Stimulated activated CD8-positive, alpha-beta memory T cell treated with anti-CD3 and anti-CD28 coated beads, Interleukin-12 subunit alpha, Interleukin-12 subunit beta, amount 100 ng/mL, for 4 hours (primary cell): ENCODE data around the gene MTMR3.

ENCODE experiments used
- DNase-seq: peaks from one replicate; pipeline ENCODE4 v3.0.0-alpha.2; 2020; ENCODE audit warnings: low read depth

MTMR3 gene

DNA sequence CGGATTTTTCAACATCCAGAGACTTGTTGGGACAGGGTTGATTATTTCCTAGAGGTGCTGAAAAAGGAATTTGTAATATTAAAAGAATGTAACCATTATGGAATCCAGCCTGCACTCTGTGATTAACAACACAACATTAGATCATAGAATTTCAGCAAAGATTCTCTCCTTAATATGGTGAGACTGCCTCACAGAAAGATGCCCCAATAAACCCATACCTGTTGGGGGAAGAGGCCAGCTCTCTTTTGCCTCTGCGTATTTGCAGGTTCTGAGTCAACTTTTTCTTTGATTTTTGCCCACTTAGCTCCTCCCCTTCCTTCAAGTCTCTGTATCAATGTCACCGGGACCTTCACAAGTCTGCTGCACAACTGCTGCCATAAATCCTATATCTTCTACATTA lies 12.4 kb upstream of the MTMR3 start:
- no peak for DNase-seq

DNA sequence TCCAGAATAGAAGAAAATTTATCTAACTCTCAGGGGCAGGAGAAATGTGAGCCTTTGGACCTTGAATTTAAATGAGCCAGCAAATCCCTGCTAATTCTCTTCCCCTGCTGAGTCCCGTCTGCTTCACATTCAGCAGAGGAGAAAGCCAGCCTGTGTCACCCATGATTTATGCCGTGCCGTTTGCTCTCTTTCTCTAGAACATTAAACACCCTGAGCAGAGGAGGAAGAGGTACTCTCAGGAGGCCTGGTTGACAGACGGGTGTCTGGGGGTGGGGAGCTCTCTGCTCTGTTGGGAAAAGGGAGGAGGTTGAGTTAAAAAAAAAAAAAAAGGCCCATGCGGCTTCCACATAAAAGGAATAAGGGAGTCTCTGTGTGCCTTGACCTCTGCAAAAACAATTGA lies 11.3 kb upstream of the MTMR3 start:
- DNase-seq, result no peak

DNA sequence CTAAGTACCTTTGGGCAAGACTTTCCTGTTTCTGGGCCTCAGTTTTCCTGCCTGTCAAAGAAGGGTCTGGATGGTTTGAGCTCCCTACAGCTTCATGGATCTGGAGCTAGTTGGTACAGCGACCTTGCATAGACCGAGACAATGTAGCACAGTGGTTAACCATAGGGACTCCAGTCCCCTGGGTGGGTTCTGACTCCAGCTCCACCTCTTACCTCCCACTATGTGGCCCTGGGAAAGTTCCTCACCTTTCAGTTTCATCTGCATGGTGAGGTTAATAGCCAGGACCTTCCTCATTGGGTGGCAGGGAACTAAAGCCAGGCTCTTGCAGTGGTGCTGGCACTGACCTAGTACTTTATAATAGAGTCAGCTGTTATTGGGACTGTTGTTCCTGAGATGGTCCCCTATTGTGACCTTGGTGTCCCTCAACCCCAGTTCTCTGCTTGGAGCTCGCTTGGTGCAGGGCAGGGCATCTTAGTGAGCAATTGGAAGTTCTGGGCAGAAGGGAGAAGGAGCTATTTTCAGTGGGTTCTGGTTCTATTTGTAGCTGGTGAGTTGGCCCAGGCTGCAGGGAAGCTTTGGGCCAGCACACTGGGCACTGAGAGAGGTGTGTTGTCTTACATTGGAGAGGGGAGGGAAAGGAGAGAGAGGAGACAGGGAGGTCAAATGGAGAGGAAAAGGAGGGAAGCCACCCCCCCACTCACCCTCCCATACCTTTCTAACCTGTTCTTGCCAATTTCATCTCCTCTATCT lies 10.7 kb upstream of the MTMR3 start:
- DNase-seq, result no peak

DNA sequence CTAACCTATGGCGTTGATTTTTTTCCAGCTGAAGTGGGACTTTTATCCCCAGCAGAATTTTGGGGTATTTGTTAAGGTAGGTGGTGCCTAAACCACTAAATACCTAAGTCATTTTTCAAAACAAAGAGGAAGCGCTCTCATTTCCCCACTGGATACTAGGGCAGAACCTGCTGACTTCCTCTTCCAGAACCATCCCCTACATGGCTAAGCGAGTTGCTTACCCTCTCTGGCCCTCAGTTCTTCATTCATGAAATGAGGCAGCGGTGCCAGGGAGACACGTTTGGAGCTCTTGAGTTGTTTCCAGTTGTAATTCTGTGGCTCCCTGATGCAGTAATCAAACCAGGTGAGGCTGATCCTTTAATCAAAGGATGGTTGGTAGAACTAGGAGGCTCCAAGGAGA lies 10.0 kb upstream of the MTMR3 start:
- no peak for DNase-seq

DNA sequence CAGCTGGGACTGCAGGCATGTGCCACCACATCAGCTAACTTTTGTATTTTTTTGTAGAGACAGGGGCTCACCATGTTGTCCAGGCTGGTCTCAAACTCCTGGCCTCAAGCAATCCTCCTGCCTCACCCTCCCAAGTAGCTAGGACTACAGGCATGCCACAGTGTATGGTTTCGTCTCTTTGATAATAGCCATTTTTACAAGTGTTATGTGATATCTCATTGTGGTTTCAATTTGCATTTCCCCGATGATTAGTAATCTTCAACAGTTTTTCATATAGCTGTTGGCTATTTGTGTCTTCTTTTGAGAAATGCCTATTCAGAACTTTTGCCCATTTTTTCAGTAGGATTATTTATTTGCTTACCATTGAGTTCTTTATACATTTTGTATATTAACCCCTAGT lies 9.0 kb upstream of the MTMR3 start:
- no peak for DNase-seq

DNA sequence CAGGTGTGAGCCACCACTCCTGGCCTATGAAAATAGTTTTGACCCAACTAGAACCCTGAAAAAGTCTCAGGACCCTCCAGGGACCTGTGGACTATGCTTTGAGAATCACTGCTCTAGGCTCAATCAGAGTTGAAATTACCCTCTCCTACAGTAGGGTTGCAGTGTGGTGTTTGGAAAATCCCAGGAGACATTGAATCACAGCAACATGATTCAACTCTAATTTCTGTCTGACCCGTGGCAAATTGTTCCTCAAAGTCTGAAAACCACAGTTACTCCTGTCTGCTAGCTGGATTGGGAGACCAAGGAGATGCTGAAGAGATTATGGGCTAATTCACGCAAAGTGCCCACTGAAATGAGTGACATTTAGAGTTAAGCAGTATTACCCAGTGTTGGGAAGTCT lies 5.4 kb upstream of the MTMR3 start:
- no peak for DNase-seq

DNA sequence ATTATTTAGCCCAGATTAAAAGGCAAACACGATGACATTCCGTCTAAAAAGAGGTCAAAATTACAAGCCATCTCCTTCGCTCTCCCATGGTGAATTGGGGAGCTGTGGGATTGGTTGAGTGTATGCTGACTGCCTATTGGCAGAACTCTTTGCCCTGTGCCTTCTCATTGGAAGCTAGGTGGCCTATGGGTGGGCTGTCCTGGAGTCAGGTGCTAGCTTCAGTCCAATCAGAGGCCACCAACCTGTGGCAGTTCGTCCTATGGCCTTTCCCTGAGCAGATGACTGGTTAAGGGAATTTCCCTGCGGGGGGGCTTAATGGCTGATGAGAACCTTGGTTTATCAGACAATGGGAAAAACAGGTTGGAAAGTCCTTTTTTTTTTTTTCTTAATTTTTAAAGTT lies 3.2 kb upstream of the MTMR3 start:
- no peak for DNase-seq

DNA sequence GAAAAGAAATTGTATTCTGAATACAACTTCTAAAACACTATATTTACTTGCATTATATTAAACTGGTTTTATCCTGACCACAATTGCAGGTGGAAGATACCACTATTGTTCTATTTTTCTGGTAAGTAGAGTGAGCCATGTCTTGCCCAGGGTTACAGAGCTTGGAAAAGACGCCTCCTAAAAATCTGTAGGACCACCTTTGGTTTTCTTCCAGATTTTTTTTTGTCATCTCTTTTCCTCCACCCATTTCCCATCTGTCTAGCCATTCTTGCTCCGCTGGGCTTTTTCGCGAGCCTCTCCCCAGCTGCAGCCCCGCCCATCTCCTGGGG lies 294 bp upstream of the MTMR3 start:
- no peak for DNase-seq

DNA sequence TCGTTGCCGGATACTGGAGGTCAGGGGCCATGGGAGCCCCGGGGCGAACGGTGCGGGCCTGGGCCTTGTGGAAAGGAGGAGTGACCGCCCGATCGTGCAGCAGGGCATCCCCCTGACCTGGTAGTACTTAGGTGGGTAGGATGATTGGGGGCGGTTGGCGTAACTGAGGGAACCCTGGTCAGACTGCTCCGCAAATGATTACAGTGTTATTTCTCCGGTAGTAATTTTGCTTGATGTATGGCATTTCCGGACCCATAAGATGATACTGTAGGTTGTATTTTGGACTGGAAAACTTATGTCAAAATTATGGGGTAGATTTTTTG lies 762 bp downstream of the MTMR3 start:
- no peak for DNase-seq

DNA sequence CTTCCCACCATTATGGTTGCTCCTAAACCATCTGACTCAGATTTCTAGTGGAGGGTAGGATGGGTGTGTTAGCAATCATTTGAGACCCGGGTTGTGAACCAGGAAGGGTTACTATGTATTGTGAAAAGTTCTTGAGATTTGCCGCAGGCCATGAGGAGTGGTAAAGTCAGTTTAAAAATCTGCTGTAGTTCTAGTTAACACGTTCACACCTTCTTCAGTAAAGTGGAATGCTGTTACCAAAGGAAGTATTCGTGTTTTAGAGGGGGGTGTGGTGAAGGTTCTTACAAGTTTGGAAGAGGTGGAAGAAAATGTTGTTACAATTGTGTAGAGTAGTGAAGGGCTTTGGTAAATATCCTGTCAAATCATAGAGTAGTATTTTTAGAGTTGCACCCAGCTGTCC lies 2.6 kb downstream of the MTMR3 start:
- DNase-seq, result no peak

DNA sequence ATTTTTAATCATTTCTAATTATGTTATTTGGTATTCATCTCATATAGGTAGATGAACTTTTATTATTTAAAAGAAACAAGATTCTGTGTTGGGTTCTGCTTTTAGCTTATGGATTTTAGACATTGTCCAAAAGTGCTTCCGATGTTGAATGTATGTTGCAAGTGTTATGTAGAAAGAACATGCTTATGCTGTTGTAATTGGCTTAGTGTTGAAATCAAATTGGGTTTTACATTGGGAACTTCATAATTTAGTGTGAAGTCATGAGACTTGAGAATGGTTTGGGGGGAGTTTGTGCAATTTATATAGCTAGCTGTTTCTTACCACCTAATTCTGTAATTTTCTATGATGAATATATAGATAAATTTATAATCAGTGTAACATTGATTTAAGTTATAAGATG lies 3.6 kb downstream of the MTMR3 start:
- DNase-seq, result no peak

DNA sequence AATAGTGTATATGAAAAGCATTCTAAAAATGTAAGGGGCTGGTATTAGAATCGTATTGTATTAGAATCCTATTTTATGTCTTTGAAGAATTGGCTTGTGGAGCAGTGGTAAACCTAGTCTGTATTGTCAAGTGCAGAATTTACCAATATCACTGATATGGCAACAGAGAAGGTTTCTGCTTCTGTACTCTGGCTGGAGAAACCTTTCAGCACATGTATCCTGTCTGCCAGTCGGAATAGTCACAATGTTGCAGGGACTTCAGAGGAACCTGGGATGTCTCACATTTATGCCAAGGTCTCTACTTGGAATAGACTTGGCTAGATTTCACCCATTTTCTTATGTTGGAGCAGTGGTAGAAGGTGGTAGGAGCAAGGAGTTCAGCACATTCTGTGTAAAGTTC lies 4.4 kb downstream of the MTMR3 start:
- DNase-seq, result no peak

DNA sequence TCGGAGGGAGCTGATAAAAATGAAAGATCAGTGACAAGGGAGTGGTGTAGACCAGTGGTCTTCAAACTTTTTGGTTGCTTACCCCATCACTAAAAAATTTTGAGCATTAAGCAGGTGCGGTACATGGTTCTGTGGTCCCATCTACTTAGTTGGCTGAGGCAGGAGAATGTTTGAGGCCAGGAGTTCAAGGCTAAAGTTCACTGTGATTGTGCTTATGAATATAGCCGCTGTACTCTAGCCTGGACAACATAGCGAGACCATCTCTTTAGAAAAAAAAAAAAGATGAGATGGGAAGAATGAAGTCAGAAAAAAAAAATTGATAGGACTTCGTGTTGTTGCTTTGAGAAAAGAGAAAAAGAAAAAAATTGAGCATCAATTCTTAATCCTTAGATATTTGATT lies 7.8 kb downstream of the MTMR3 start:
- DNase-seq, result no peak

DNA sequence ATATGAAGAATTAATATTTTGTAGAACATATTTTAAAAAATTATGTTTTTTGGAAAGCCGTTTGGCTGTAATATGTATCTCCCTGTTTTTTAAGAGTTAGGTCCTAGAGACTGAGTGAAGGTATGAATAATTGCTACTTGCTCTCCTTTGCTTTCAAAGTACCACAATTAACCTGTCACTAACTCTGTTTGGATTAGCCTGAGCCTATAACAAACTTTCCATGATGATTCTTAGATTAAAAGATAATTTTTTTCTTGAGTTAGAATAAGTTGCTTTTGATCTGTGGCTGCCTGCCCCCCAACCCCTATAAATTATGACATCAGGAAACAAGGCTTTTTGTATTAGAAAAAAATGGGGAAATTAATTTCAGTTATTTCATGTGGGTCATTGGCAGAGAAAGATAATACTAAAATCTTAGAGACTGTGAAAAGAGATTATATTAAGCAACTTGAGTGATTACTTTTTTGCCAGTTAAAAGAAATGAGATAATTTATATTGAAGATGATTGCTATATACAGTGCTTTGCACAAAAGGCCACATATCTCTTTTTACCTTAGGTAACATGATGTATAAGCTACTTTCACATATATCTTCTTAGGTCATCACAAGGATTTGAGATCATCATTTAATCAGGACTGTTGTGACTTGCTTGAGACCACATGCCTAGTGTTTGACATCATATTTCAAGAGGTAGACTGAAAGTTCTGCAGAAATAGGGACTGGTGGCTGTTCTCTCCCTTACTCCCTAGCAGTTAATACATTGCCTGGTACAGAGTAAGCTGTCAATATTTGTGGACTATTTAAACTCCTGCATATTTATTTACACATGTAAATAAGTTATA lies 9.6 kb downstream of the MTMR3 start:
- no peak for DNase-seq

DNA sequence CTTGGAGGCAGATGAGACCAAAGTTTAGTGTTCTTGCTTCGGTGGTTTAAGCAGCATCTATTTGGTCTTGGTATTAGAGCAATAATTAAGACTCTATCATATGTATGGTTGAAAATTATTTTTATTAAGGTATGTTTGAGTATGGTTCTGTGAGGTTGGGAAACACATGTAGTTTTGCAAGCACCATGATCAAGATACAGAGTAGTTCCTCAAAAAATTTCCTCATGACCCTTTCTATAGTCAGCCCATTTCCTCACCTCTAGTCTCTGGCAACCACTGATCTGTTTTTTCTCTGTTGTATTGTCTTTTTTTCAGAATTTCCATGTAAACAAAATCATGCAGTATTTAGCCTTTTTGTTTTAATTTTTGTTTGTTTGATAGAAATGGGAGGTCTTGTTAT lies 18.4 kb downstream of the MTMR3 start:
- DNase-seq, result no peak

DNA sequence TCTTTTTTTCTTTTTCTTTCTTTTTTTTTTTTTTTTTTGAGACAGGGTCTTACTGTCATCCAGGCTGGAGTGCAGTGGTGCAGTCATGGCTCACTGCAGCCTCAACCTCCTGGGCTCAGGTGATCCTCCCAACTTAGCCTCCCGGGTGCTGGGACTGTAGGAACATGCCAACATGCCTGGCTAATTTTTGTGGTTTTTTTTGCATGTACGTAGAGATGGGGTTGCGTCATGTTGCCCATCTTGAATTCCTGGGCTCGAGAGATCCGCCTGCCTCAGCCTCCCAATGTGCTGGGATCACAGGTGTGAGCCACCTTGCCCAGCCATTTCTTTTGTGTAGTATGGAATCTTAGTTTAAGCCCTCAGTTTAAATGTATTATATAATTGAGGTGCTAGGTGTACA lies 20.4 kb downstream of the MTMR3 start:
- no peak for DNase-seq

DNA sequence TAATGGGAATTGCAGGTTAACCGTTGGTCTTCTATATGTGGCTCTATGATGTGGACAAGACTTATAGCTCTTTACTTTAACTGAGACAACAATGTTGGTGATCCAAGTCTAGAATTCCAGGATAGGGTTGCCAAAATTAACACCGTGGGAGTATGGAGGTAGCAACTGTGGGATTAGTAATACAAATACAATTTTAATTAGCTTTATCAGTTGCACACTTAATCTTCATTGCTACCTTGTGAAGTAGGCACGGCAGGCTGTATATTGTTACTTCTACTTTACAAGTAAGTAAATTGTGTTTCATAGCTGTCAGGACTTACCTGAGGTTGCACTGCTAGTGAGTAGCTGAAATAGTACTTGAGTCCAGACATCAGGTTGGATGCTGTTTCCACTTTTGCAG lies 21.0 kb downstream of the MTMR3 start:
- no peak for DNase-seq

DNA sequence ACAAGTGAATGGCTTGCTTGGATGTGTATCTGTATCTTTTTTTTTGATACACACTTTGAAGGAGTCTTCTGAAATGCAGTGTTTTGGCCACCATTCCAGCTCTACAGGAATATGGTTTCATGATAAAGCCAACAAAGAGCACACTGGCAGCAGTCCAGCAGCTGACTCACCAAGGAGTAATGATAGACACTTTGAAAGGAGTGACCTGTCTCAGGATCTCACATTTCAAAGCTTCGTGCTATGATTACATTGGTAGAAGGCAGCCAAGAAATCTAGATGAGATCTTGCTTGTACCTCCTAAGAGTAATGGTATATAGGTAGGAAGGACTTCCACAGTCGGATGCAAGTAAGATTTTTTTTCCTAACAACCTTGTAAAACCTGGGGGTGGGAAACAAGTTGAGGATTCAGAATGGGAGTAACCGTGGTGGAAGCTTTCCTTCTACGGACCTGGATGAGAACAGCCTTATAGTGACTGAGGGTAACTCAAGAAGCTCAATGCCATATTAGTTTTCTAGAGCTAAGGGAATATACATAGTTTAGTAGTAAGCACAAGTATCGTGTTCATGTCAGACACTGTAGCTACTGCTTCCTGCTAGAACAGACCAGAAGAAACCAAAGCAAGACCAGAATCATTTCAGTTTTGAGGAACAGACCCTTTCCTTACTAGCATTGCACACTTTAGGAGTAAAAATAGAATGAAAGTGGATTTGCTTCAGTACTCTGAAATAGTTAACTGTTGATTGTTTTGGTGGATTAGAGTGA lies 25.0 kb downstream of the MTMR3 start:
- DNase-seq, result no peak

DNA sequence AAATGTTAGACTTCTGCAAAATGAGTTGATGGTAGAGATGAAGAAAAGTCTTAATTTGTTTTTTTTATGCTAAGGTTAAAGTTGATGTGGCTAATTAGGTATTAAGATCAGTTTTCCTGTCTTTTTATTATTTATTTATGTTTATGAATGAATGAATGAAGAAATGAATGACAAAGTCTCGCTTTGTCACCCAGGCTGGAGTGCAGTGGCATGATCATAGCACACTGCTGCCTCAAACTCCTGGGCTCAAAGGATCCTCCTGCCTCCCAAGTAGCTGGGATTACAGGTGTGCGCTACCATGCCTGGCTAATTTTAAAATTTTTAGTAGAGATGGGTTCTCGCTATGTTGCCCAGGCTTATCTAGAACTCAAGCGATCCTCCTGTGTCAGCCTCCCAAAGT lies 29.2 kb downstream of the MTMR3 start:
- no peak for DNase-seq

DNA sequence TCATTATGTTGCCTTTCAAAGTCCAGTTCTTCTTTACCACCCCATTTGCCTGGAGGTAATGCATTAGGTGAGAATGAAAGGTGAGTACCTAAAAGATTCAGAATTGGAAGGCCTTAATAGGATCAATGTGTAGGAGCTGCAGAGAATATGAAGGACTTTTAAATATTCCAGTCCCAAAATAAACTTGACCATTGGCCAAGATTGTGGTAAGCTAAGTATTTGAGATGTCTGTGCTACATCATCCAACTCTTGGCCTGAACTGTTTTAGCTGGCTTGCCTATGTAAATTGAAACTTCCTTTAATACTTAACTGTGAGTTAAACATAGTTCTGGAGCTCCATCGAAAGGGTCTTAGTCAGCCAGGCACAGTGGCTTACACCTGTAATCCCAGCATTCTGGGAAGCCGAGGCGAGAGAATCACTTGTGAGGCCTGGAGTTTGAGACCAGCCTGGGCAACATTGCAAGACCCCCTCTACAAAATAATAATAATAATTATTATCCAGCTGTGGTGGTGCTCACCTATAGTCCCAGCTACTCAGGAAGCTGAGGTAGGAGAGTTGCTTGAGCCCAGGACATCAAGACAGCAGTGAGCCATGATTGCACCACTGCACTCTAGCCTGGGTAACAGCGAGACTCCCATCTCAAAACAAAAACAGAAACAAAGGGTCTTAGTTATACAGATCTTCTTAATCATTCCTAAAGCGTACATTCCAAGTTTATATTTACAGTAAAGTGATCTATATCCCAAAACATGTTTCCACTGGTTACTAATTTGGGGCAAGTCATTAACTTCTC lies 29.8 kb downstream of the MTMR3 start:
- DNase-seq, result no peak

DNA sequence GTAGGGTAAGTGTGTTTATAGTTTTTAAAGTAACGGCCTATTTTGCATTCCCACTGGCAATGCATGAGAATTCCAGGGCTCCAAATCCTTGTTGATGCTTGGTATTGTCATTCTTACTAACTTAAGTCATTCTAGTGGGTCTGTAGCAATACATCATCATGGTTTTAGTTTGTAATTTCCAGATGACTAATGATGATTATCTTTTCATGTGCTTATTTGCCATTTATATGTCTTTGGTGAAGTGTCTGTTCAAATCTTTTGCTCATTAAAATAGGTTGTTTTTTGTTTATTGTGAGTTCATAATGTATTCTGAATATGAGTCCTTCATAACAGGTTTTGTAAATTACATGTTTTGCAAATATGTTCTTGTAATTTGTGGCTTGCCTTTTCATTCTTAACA lies 31.2 kb downstream of the MTMR3 start:
- DNase-seq, result no peak

DNA sequence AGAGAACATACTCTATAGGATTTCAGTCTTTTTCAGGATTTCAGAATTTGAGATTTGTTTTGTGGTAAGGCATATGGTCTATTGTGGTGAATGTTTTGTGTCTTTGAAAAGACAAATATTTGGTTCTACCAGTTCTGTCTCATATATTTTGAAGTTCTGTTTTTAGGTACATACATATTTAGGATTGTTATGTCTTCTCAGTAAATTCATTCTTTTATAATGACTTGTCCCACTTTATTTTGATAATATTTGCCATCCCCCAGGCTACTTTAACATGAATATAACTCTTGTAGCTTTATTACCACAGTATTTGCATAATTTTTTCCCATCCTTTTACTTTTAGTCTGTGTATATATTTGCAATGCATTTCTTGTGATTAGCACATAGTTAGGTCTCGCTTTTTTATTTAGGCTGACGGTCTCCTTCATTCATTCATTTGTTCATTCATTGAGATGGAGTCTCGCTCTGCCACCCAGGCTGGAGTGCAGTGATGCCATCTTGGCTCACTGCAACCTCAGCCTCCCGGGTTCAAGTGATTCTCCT lies 32.1 kb downstream of the MTMR3 start:
- DNase-seq, result no peak
